ENCODE data around the gene MACROH2A1.

The MACROH2A1 gene

DNA sequence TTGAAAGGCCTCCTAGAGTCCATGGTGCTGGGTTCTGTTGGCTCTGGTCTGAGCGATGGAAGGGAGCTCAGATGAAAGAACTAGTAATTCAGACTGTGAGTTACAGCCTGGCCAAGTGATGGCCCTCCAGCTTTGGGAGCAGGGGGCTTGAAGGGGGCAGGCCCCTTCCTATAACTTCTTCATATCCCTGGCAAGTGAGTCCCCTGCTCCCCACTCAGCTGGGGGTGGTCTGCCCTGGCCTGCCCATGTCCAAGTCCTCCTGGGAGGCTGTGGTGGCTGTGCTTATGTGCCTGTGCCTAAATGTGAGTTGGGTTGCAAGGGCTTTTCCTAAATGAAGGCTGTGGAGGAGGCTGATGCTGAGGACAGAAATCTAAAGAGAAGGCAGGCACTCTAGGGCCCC lies 80.1 kb downstream of the MACROH2A1 start:
- no peak overlapping the region for H3K4me3 ChIP-seq (ENCODE audit: low read depth, low read length)
- TF ChIP-seq, protein P1, sequence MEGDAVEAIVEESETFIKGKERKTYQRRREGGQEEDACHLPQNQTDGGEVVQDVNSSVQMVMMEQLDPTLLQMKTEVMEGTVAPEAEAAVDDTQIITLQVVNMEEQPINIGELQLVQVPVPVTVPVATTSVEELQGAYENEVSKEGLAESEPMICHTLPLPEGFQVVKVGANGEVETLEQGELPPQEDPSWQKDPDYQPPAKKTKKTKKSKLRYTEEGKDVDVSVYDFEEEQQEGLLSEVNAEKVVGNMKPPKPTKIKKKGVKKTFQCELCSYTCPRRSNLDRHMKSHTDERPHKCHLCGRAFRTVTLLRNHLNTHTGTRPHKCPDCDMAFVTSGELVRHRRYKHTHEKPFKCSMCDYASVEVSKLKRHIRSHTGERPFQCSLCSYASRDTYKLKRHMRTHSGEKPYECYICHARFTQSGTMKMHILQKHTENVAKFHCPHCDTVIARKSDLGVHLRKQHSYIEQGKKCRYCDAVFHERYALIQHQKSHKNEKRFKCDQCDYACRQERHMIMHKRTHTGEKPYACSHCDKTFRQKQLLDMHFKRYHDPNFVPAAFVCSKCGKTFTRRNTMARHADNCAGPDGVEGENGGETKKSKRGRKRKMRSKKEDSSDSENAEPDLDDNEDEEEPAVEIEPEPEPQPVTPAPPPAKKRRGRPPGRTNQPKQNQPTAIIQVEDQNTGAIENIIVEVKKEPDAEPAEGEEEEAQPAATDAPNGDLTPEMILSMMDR (IDR thresholded peaks at IDR 0.05; ENCODE audit: low read depth, low read length): no peak

DNA sequence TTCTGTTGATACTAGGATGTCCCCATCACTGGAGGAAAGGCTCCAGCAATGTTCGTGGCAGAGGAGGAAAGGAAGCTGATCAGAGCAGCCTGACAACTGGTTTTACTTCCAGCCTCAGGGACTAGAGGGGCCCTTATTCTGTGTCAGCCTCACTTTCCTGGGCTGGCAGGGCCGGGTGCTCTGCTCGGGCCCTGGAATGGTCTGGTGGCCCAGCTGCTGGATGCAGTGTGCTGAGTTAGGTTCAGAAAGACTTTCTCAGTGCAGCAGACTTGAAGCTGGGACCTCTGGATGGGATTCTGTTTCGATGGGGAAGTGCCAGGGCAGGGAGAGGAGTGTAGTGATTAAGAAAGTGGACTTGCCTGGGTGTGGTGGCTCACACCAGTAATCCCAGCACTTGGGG lies 81.0 kb downstream of the MACROH2A1 start:
- no peak overlapping the region for H3K4me3 ChIP-seq (ENCODE audit: low read depth, low read length)
- TF ChIP-seq, protein P1 (IDR thresholded peaks at IDR 0.05; ENCODE audit: low read depth, low read length): no peak

DNA sequence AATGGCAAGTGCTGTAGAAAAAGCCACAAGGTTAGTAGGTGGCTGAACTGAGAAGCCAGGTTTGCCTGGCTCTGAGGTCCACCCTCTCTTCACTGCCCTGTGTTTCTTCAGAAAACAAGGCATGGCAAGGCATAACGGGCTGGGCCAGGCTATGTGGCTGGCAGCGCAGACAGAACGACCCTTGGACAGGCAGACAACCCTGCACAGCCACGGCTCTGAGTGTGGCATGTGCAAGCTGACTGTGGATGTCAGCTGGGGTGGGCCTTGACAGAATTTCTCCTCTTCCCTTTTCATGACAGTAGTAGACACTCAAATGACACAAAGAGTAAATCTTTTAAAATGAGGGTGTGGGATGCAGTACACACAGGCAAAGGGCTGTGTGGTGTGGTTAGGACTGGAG lies 81.7 kb downstream of the MACROH2A1 start:
- no peak overlapping the region for H3K4me3 ChIP-seq (ENCODE audit: low read depth, low read length)
- TF ChIP-seq, protein P1 (IDR thresholded peaks at IDR 0.05; ENCODE audit: low read depth, low read length): no peak

DNA sequence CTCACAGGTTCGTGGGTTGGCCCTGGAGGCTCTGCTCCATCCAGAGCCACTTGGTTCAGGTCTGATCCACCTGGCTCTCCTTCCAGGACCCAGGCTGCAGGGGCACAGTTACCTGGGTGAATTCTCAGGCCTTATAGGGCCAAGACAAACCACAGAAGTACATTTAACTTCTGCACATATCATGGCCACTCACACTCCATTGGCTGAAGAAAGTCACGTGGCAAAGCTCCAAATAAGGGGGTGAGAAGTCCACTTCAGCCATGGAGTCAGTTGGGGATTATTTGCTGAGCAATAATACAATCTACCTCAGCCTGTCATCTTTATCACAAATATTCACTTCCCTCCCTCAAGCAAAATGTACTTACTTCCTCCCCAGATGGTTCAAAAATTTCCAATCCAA lies 83.6 kb downstream of the MACROH2A1 start:
- H3K4me3 ChIP-seq (ENCODE audit: low read depth, low read length): no peak overlapping the region
- TF ChIP-seq, protein P1 (IDR thresholded peaks at IDR 0.05; ENCODE audit: low read depth, low read length): no peak

DNA sequence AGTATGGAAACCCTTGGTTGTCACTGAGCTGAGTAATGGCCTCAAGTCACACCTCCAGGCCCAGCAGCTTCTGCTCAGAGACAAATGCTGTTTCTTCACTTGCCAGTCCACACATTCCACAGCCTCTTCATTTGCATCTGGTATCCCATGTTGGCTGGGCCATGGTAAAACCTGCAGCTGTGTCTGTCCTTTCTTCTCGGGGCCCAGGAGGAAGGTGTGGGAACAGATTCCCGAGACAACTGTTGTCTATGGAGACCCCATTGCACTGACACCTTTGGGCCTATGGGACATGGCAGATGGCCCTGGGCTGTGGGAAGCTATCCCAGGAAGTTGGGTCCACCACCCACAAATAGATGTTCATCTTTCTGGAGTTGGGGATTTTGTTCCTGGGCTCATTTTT lies 85.1 kb downstream of the MACROH2A1 start:
- no peak overlapping the region for H3K4me3 ChIP-seq (ENCODE audit: low read depth, low read length)
- TF ChIP-seq, protein P1 (IDR thresholded peaks at IDR 0.05; ENCODE audit: low read depth, low read length): no peak

DNA sequence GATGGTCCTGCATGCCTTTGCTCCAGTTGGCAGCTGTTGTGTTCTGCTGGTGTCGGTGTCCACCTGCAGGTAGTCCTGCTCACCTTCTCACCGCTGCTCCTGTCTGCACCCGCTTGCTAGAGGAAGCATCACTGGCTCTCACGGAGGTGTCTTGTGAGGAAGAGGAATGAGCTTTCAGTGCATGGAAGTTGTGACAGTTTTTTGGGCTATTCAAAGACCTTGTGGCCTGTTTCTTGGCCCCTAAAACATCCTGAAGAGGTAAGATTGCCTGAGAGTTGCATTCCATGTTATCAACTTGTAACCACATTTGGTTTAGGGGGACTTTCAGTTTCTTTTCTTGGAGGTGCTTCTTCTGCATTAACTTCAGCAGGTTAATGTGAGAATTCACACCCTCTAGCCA lies 85.6 kb downstream of the MACROH2A1 start:
- TF ChIP-seq, protein P1 (IDR thresholded peaks at IDR 0.05; ENCODE audit: low read depth, low read length): no peak
- no peak overlapping the region for H3K4me3 ChIP-seq (ENCODE audit: low read depth, low read length)

DNA sequence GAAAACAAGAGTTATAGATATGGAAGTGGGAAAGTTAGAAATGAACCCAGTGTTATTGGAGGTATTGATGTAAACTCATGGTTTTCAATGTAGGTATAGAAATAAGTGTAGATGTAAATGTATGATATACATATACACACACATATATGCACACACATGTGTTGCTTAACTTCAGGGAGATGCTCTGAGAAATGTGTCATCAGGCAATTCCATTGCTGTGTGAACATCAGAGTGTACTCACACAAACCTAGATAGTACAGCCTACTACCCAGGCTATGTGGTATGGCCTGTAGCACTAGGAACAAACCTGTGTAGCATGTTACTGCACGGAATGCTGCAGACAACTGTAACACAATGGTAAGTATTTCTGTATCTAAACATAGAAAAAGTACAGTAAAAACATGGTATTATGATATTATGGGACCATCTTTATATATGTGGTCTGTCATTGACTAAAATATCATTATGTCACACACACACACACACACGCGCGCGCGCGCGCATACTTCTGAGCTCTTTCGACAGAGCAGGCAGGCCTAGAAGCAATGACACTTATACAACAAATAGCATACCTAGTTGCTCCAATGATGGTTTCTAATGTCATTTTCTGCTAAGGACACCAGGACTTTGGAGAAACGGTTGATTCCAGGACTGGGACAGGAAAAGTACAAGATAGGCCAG lies 86.6 kb downstream of the MACROH2A1 start:
- no peak overlapping the region for H3K4me3 ChIP-seq (ENCODE audit: low read depth, low read length)
- TF ChIP-seq, protein P1 (IDR thresholded peaks at IDR 0.05; ENCODE audit: low read depth, low read length): no peak

Measured in WI38 (cell line).